Measurements from ENCODE around the gene SERF1B. TPM values are rescaled to one million over a fixed set of nuclear protein-coding genes. Genes with fewer than 3 reads are reported as not detected.

The SERF1B gene
- total RNA-seq, 1 experiment from 2014 or later: 53.3 TPM

Other genes with a start within 250 kb of the SERF1B start
- 84.7 and 102 TPM in 2 replicates for gene SMN2, start 24.4 kb downstream of the SERF1B start, total RNA-seq (2014; rRNA removed; shearing (Covaris generic))

All from SJSA1 (cell line).